Cardiac fibroblast (primary cell): ENCODE results near the gene POU2F2.
"Not testable (repeated sequence)": the region's sequence is repeated elsewhere in the genome, so short reads cannot be mapped to it uniquely, and the experiment has no call there.

ENCODE experiments used
- DNase-seq, 2 donors: peaks; one replicate each; pipeline versions ENCODE4 v3.0.0 to v3.0.0-alpha.2; 2010; ENCODE audit warnings: low read depth in 2 of 2
- H3K4me3 ChIP-seq, 2 donors: replicated peaks in 1 of 2; 1 replicate in 1 of 2; 2 replicates in 1 of 2; pipeline ENCODE4 v1.5.1; 2011; ENCODE audit warnings: low read depth in 2 of 2, low read length in 2 of 2, mild to moderate bottlenecking in 2 of 2, moderate library complexity in 1 of 2
- TF ChIP-seq, protein P1 (sequence below): IDR thresholded peaks from one replicate; pipeline ENCODE4 v1.5.1; 2011; ENCODE audit warnings: low read depth, mild to moderate bottlenecking, low read length, inconsistent platforms

POU2F2 gene

GRCh38 chr19:42053037-42053935, 79.0 kb downstream of the POU2F2 start:
- H3K4me3 ChIP-seq: no peak overlapping the region
- no peak for DNase-seq
- TF ChIP-seq, protein P1, sequence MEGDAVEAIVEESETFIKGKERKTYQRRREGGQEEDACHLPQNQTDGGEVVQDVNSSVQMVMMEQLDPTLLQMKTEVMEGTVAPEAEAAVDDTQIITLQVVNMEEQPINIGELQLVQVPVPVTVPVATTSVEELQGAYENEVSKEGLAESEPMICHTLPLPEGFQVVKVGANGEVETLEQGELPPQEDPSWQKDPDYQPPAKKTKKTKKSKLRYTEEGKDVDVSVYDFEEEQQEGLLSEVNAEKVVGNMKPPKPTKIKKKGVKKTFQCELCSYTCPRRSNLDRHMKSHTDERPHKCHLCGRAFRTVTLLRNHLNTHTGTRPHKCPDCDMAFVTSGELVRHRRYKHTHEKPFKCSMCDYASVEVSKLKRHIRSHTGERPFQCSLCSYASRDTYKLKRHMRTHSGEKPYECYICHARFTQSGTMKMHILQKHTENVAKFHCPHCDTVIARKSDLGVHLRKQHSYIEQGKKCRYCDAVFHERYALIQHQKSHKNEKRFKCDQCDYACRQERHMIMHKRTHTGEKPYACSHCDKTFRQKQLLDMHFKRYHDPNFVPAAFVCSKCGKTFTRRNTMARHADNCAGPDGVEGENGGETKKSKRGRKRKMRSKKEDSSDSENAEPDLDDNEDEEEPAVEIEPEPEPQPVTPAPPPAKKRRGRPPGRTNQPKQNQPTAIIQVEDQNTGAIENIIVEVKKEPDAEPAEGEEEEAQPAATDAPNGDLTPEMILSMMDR: no peak

DNA sequence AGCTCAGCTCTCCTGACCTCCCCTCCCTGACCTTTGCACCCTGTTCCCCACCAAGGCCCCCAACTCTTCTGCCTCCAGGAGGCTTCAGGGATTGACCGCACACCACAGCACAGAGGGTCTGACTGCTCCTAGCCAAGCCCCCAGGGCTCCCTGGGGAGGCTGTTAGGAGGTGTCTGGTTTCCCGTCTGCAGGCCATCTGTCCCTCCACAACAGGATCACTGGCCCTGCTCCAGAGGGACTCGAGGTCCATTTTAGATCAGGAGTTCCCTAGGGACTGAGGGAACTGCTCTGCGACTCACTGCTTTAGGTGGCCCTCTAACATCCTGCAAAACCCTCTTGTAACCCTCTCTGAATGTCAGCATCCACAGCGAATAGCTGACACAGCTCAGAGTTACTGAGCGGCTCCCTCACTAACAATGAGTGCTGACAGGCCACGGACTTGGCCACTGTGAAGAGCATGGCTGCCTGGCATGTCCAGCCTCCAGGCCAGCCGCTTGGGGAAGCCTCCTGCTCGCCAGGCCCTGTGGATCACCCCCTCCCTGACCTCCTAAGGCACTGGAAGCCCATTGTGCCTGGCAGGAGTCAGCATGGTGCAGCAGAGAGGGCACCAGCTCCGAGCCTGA, 79.9 kb downstream of the POU2F2 start:
- no peak overlapping the region for H3K4me3 ChIP-seq
- TF ChIP-seq, protein P1: no peak
- DNase-seq: no peak

DNA sequence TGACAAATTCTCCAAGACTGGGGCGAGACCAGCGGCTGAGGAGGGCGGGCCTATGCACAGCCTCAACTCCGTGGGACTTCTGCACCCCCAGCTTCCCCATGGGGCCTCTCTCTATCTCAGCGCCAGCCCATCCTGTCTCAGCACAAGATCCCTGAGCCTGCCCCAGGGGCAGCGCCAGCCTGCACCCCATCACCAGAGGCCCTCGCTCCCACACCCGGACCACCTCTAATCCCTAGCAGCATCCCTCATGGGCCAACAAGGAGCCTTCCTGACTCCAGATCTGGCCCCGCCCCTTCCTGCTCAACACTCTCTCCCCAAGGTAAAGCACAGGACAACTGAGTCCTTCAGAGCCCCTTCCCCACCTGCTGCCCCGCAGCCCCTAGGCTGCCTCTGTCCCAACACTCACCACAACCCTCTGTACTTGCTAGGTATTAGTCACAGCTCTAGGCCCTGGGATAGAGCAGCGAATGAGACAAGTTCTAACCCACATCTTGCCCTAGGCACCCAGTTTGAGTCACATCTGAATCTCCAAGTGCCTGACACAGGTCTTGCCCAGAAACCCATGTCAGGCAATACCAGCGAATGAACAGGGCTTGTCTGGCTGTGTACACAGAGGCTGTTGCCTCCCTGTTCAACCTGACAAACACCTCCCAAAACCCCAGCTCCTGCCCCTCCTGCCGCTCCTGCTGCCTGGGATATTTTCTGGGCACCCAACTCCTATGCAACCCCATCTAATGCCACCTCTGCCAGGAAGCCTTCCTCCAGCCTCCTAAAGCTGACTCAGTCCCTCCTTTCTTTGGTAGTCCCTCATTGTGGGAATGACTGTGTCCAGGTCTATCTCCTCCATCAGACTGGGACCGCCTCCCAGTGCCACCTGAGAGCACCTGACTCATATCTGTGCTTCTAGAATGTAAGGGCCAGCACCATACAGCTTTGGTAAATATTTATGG, 80.8 kb downstream of the POU2F2 start:
- DNase-seq: no peak
- no peak overlapping the region for H3K4me3 ChIP-seq
- TF ChIP-seq, protein P1: no peak

DNA sequence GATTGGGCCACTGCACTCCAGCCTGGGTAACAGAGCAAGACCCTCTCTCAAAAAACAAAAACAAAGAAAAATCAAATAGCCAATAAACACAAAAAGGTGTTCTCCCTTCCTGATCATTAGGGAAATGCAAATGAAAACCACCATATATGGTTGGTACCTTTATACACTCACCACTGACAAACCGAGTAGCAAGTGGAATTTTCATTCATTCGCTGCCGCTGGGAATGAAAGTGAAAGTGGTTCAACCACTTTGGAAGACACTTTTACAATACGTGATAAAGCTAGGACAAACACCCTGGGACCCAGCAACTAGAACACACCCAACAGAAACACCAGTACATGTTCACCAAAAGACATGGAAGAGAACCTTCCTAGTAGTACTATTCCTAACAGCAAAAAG, 83.3 kb downstream of the POU2F2 start:
- no peak overlapping the region for H3K4me3 ChIP-seq
- TF ChIP-seq, protein P1: no peak
- DNase-seq: no peak

DNA sequence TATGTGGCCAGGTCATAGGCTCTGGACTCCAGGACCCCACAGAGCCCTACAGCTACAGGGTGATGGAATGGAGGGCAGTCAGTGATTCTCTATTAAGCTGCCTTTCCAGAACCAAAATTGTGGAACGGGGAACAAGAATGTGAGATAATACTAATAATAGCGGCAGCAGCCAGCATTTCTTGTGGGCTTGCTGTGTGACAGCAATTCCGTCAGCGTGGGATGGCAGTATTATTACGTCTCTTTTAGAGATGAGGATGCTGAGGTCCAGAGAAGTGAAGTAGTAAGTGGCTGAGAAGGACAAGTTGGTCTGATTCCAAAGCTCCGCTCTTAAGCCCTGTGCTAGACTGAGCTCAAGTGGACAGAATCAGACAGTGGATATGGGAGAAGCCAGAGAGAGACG, 86.7 kb downstream of the POU2F2 start:
- H3K4me3 ChIP-seq: no peak overlapping the region
- TF ChIP-seq, protein P1: no peak
- no peak for DNase-seq

GRCh38 chr19:42042455-42043170, 89.6 kb downstream of the POU2F2 start:
- DNase-seq: no peak
- no peak overlapping the region for H3K4me3 ChIP-seq
- TF ChIP-seq, protein P1: no peak

- not testable (repeated sequence) for DNase-seq, H3K4me3 ChIP-seq
Measured at GRCh38 chr19:42040491-42040890, 91.8 kb downstream of the POU2F2 start.
